GM20431 (cell line): ENCODE results near the gene PLAC9.
"Not testable (repeated sequence)": the region's sequence is repeated elsewhere in the genome, so short reads cannot be mapped to it uniquely, and the experiment has no call there.

Source experiments
- in situ Hi-C: fragments of 300-500 bp; cut with MseI, MboI; formaldehyde crosslinking; loops from one replicate; pipeline ENCODE4 v1.15.0; 2020; ENCODE audit warnings: low sequenced_read_pairs; ENCODE audit not compliant: unreplicated experiment

Gene PLAC9

GRCh38 chr10:80132299-80133139, at the start of gene PLAC9:
Gene PLAC9 (plus strand): TSS chr10:80132730. CDS start chr10:80132763, 33 bp downstream.
- in situ Hi-C loops = no loop called here

DNA sequence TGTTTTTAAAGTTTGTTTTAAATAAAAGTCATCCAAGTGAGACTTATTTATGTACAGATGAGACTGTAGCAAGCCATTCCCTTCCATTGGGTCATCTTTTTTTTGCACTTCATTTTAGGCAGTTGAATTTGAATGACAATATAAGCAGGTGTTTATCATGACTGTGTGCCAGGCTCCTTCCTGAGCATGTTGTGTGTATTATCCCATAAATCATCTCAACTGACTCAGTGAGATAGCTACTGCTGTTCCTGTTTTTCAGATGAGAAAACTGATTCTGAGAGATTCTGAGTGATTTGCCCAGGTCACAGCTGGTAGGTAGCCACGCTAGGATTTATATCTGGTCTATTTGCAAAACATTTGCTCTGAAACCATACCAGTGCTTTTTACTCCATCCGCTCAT, 42.4 kb upstream of the PLAC9 start:
- in situ Hi-C loops = no loop called here

- in situ Hi-C loops = no loop called here
Observed at GRCh38 chr10:80094231-80094630, 38.3 kb upstream of the PLAC9 start.

GRCh38 chr10:80098272-80098671, 34.3 kb upstream of the PLAC9 start:
- in situ Hi-C loops = not testable (repeated sequence)

GRCh38 chr10:80099295-80099694, 33.2 kb upstream of the PLAC9 start:
- in situ Hi-C loops = not testable (repeated sequence)

- in situ Hi-C loops = no loop called here
Observed at GRCh38 chr10:80100116-80100515, 32.4 kb upstream of the PLAC9 start.

- in situ Hi-C loops = no loop called here
Observed at GRCh38 chr10:80100861-80101695, 31.5 kb upstream of the PLAC9 start.

DNA sequence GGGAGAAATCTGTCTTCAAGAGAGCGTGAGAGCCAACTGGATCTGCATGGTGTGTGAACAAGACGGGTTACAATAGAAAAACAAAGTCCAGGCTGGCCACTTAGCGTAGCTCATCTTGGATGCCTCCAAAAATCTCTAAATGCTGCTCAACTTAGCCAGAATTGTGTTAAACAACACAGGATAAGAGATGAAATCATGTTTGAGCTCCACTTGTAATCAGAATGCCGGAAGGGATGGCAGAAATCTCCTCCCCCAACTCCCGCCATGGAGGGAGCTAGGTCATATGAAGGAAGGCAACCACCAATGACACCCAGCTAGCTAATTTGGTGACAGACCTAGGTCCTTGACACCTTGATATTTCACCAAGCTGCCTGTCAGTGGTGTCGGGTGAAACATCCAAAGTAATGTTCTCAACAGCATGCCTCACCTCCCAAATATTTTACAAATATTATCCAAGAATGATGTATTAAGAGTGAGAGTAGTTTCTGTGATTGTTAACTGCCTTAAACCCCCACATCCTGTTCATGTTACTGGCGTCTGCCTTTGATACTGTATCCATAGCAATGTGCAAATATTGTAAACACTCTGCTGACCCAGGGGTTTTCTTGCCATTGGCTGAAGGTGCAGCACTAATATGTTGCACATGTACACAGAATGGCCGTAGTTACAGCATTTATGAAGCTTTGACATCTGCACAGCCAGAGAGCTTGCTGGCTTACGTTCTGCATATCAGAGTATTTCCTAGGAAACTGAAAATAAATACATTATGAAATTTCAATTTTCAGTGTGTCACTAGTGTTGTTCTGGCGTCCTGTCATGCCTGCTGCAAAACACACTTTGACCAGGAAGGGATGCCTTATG, 28.2 kb upstream of the PLAC9 start:
- in situ Hi-C loops = no loop called here

DNA sequence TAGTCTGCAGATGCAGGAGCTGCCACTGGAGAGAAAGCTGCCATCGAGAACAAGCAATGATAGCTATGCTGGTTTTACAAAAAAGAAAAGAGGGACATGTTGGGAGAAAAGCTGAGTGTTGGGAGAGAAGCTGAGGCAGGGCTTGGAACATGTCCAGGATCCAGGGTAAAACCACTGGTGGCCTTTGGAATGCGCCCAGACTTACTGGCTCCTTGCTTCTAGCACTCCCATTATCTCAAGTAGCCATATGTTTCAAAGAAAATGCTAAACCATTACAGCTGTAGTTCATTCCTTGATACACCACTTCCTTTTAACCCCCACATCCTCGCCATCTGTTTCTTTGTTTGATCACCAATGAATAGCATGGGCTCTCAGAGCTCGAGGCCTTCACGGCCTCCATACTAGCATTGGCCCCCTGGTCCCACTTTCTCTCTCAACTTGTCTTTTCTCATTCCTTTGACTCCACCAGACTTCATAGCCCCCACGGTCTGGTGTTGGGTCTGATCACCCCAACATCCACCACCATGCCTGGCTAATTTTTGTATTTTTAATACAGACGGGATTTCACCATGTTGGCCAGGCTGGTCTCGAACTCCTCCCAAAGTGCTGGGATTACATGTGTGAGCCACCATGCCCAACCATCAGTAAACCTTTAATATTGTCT, 23.8 kb upstream of the PLAC9 start:
- in situ Hi-C loops = no loop called here

DNA sequence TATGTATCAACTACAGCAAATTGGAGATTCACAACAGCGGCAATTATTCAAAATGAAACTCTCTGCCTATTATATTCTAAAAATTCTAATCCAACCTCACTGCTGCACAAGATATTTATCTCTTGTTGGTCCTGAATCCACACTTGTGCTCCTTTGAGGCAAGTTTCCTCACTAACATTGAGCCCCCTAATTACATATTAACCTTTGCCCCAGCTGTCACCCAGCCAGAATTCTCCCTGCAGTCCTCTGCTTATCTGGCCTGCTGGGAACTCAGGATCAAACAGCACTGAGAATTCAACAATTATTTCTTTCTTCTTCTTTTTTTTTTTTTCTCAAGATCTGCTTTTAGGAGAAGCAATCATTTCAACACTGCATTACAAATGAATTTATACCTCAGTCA, 21.5 kb upstream of the PLAC9 start:
- in situ Hi-C loops = no loop called here

DNA sequence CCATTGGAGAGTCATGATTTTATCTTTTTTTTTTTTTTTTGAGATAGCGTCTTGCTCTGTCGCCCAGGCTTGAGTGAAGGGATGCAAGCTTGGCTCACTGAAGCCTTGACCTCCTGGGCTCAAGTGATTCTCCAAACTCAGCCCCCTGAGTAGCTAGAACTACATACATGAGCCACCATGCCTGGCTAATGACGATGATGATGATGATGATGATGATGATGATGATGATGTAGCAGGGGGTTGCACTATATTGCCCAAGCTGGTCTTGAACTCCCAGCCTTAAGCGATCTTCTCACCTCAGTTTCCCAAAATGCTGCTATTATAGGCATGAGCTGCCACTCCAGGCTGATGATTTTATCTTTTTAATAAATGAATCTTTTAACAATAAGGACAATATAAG, 13.9 kb upstream of the PLAC9 start:
- in situ Hi-C loops = no loop called here

DNA sequence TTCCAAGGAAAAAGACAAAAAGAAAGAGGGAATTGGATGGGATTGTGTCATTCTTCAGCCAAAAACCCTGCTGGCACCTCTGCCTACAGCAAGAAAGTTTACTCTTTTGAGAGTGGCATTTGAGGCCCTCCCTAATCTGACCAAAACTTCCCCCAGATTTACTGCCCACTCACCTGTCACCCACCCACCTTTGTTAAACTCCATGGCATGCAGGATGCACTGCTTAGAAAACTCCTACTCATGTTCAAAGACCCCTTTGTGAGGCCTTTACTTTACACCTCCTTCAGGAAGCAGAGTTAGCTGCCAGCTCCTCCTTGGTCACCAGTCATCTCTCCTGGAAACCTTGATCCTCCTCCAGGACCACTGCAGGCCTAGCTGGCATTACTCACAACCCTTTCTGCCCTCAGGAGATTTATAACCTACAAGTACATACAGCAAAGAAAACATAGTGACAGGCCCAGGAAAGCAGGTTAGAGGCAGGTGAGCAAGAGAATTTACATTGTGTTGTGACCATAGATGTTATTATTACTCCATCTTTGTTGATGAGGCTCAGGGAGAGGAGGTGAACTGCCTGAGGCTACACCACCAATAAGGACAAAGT, 10.3 kb upstream of the PLAC9 start:
- in situ Hi-C loops = no loop called here

DNA sequence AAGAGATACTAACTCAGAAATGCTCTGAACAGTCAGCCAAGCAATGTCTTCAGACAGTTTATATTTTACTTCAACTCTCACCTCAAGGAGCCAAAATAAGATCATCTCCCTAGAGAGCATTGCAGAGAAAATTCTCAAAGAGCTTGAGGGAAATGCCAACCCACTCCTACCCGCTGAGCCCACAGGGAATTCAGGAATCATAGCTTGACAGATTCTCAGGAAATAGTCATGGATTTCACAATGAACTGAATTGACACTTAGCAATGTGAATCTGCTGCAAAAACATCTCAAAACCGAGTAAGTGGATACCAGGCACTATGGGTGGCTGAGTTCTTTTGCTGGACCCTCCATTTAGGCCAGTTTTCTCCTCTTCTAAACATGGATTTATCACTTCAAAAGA, 9.8 kb upstream of the PLAC9 start:
- in situ Hi-C loops = no loop called here

DNA sequence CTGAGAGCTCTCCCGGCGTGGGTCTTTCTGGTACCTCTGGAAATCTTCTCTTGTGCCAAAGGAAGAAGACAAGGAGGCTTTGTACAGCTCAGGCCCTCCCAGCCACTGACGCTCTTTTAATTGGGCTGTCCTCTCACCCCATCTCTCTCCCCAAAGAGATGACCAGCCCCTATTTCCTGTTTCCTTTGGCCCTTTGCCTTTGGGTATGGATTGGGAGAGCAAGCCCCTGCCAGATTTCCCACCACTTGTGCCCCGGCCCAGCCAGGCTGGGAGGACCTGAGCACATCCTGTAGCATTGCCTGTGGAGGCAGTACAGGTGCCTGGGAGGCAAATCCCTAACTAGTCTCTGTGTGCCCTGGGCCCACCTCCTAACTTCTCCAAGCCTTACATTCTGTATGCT, 5.7 kb upstream of the PLAC9 start:
- in situ Hi-C loops = no loop called here

GRCh38 chr10:80131499-80131901, 1.0 kb upstream of the PLAC9 start:
- in situ Hi-C loops = no loop called here

DNA sequence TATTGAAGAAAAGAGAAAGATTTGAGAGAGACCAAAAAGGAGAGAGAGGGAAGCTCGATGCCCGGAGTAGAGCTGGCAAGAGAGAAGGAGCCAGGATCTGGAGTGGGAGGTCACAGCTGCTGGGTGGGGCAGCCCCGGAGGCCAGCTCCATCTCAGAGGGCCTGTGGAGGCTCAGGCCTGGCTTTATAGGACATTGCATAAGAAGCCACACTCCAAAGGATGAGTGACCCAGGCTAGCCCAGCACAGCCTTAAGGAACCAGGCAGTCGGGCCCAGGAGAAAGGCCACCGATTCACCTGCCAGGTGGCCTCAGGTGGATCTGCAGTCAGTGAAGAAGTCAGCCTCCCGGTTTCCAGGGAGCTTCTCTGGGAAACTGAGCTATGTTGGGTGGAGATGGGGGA, 676 bp downstream of the PLAC9 start:
- in situ Hi-C loops = no loop called here

- in situ Hi-C loops = not testable (repeated sequence)
Observed at GRCh38 chr10:80133687-80134086, 1.2 kb downstream of the PLAC9 start.

GRCh38 chr10:80136134-80136571, 3.6 kb downstream of the PLAC9 start:
- in situ Hi-C loops = no loop called here
